ENCODE results near the gene BMAL1.

The BMAL1 gene

GRCh38 chr11:13314676-13315394 lies 37.2 kb downstream of the BMAL1 start:
- in situ Hi-C loops (cut with HindIII; ENCODE audit: low sequenced_read_pairs), result no loop called here

GRCh38 chr11:13315517-13316432 lies 38.2 kb downstream of the BMAL1 start:
- in situ Hi-C loops (cut with HindIII; ENCODE audit: low sequenced_read_pairs), result no loop called here

- in situ Hi-C loops (cut with HindIII; ENCODE audit: low sequenced_read_pairs), result no loop called here
Observed at GRCh38 chr11:13316528-13316961, 39.0 kb downstream of the BMAL1 start.

GRCh38 chr11:13317293-13318080 lies 39.9 kb downstream of the BMAL1 start:
- in situ Hi-C loops (cut with HindIII; ENCODE audit: low sequenced_read_pairs), result no loop called here

GRCh38 chr11:13318498-13319295 lies 41.1 kb downstream of the BMAL1 start:
- in situ Hi-C loops (cut with HindIII; ENCODE audit: low sequenced_read_pairs), result no loop called here

- in situ Hi-C loops (cut with HindIII; ENCODE audit: low sequenced_read_pairs), result no loop called here
Observed at GRCh38 chr11:13320688-13321087, 43.1 kb downstream of the BMAL1 start.

GRCh38 chr11:13321431-13321830 lies 43.8 kb downstream of the BMAL1 start:
- in situ Hi-C loops (cut with HindIII; ENCODE audit: low sequenced_read_pairs), result no loop called here

GRCh38 chr11:13324141-13324540 lies 46.6 kb downstream of the BMAL1 start:
- in situ Hi-C loops (cut with HindIII; ENCODE audit: low sequenced_read_pairs), result no loop called here

- in situ Hi-C loops (cut with HindIII; ENCODE audit: low sequenced_read_pairs), result no loop called here
Observed at GRCh38 chr11:13324709-13325108, 47.1 kb downstream of the BMAL1 start.

GRCh38 chr11:13327421-13327820 lies 49.8 kb downstream of the BMAL1 start:
- in situ Hi-C loops (cut with HindIII; ENCODE audit: low sequenced_read_pairs), result no loop called here

- in situ Hi-C loops (cut with HindIII; ENCODE audit: low sequenced_read_pairs), result no loop called here
Observed at GRCh38 chr11:13328286-13328685, 50.7 kb downstream of the BMAL1 start.

GRCh38 chr11:13329670-13330356 lies 52.2 kb downstream of the BMAL1 start:
- in situ Hi-C loops (cut with HindIII; ENCODE audit: low sequenced_read_pairs), result no loop called here

GRCh38 chr11:13332124-13332523 lies 54.5 kb downstream of the BMAL1 start:
- in situ Hi-C loops (cut with HindIII; ENCODE audit: low sequenced_read_pairs), result no loop called here

GRCh38 chr11:13333456-13333957 lies 55.9 kb downstream of the BMAL1 start:
- in situ Hi-C loops (cut with HindIII; ENCODE audit: low sequenced_read_pairs), result no loop called here

- in situ Hi-C loops (cut with HindIII; ENCODE audit: low sequenced_read_pairs), result no loop called here
Observed at GRCh38 chr11:13334034-13334786, 56.6 kb downstream of the BMAL1 start.

GRCh38 chr11:13335319-13335718 lies 57.7 kb downstream of the BMAL1 start:
- in situ Hi-C loops (cut with HindIII; ENCODE audit: low sequenced_read_pairs), result no loop called here

- in situ Hi-C loops (cut with HindIII; ENCODE audit: low sequenced_read_pairs), result no loop called here
Observed at GRCh38 chr11:13336246-13336878, 58.8 kb downstream of the BMAL1 start.

- in situ Hi-C loops (cut with HindIII; ENCODE audit: low sequenced_read_pairs), result no loop called here
Observed at GRCh38 chr11:13338019-13338426, 60.4 kb downstream of the BMAL1 start.
